ENCODE measurements around the gene CCN6. TPM values are rescaled to one million over a fixed set of nuclear protein-coding genes. Genes with fewer than 3 reads are reported as not detected.

The CCN6 gene
- total RNA-seq, 1 experiment from 2014 or later, result not detected

DNA sequence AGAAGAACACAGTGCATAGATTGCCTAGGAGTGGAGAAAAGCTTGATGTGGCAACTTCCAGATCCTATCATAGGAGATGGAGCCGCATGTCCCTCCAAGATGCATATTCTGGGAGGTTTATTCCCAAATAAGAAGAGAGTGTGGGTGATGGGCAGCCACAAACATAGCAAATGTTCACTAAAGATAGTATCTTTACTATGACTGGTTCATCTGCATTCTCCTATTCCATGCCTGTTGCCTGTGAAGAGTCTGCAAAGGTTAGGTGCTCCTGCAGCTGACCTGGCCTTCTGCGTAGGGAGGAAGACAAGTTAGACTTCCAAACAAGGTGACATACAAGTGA, 14.5 kb upstream of the CCN6 start:
- H2AK5ac ChIP-seq (ENCODE audit: insufficient read length, low read length), result no peak overlapping the region
- H3K14ac ChIP-seq (ENCODE audit: insufficient read depth, low read length), result no peak overlapping the region
- no peak overlapping the region for H3K4ac ChIP-seq (ENCODE audit: low read depth, low read length)
- Mint-ChIP-seq H3K27ac (no peak overlapping the region), H3K4me3 (no peak overlapping the region), H3K27me3 (ENCODE audit: low read depth) (no peaks in the 10 kb centered on the region; the same call in 1 of the 2 replicates), H3K9me3 (no peaks in the 10 kb centered on the region), H3K4me1 (peaks cover 0 to 3% of the 10 kb centered on the region in 2 experiments; a peak in 3 of 4 replicates), H3K36me3 (ENCODE audit: insufficient read depth in 1 of 3, low read depth in 3 of 3) (no peaks in the 10 kb centered on the region; a peak in 1 of 7 replicates)
- no peaks in the 10 kb centered on the region for H3K79me1 ChIP-seq (ENCODE audit: insufficient read depth, low read depth, low read length, poor library complexity, severe bottlenecking)
- H2BK15ac ChIP-seq (ENCODE audit: low read depth, low read length), result no peak overlapping the region
- H3K56ac ChIP-seq (ENCODE audit: insufficient read length, low read depth, low read length), result no peak overlapping the region
- no peak overlapping the region for H4K91ac ChIP-seq (ENCODE audit: insufficient read length, low read depth, low read length)
- no peak overlapping the region for H2BK20ac ChIP-seq (ENCODE audit: low read depth, low read length, poor library complexity, severe bottlenecking)
- no peaks in the 10 kb centered on the region for H3K79me2 ChIP-seq (ENCODE audit: insufficient read depth, low read length)
- DNase-seq, result no peak
- WGBS (ENCODE audit: extremely low coverage, insufficient read length, low lambda C conversion rate), result no CpG with 5 or more reads among the region's 2 CpGs
- no peak overlapping the region for H3T11ph ChIP-seq (ENCODE audit: low read length)
- no peak overlapping the region for H2BK12ac ChIP-seq (ENCODE audit: insufficient read length, low read depth, low read length)
- no peak overlapping the region for H3K18ac ChIP-seq (ENCODE audit: insufficient read length, low read depth, low read length)
- H3K9ac ChIP-seq (ENCODE audit: extremely low read depth, insufficient read length, low read length), result no peak overlapping the region
- no peak overlapping the region for H3K4me2 ChIP-seq (ENCODE audit: insufficient read depth, insufficient read length, low read length)
- no peaks in the 10 kb centered on the region for H3K9me3 ChIP-seq (ENCODE audit: control insufficient read depth, low read depth, low read length)
- no peak overlapping the region for H2AFZ ChIP-seq (ENCODE audit: low read length)
- no peaks in the 10 kb centered on the region for H3K23me2 ChIP-seq (ENCODE audit: insufficient read length, low read depth, low read length, poor library complexity, severe bottlenecking)
- peaks cover 4% of the 10 kb centered on the region; the same call in 1 of the 2 replicates for H3K4me1 ChIP-seq (ENCODE audit: insufficient read depth, low read length)
- H2BK5ac ChIP-seq (ENCODE audit: insufficient read length, low read length), result no peak overlapping the region
- no peaks in the 10 kb centered on the region for H3K27me3 ChIP-seq (ENCODE audit: insufficient read depth, low read length)
- no peak overlapping the region for H4K8ac ChIP-seq (replicated peaks; ENCODE audit: insufficient read length, low read depth, low read length)
- H2BK120ac ChIP-seq (ENCODE audit: low read depth, low read length, poor library complexity, severe bottlenecking), result no peak overlapping the region
- no peaks in the 10 kb centered on the region for H4K20me1 ChIP-seq (ENCODE audit: control insufficient read depth, insufficient read depth, insufficient read length)
- H3K27ac ChIP-seq (ENCODE audit: insufficient read length, low read depth, low read length), result no peak overlapping the region
- TF ChIP-seq, protein P1, sequence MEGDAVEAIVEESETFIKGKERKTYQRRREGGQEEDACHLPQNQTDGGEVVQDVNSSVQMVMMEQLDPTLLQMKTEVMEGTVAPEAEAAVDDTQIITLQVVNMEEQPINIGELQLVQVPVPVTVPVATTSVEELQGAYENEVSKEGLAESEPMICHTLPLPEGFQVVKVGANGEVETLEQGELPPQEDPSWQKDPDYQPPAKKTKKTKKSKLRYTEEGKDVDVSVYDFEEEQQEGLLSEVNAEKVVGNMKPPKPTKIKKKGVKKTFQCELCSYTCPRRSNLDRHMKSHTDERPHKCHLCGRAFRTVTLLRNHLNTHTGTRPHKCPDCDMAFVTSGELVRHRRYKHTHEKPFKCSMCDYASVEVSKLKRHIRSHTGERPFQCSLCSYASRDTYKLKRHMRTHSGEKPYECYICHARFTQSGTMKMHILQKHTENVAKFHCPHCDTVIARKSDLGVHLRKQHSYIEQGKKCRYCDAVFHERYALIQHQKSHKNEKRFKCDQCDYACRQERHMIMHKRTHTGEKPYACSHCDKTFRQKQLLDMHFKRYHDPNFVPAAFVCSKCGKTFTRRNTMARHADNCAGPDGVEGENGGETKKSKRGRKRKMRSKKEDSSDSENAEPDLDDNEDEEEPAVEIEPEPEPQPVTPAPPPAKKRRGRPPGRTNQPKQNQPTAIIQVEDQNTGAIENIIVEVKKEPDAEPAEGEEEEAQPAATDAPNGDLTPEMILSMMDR (conservative IDR thresholded peaks at IDR 0.05), result no peak
- H4K5ac ChIP-seq (ENCODE audit: insufficient read length, low read depth, low read length), result no peak overlapping the region
- no peak overlapping the region for H3K23ac ChIP-seq (ENCODE audit: insufficient read length, low read depth, low read length)
